H1 (cell line): ENCODE measurements around the gene PXK.

Experiments used
- ATF3 ChIP-seq: IDR thresholded peaks from 2 replicates; pipeline ENCODE4 v1.6.1; 2011; ENCODE audit warnings: low read depth, mild to moderate bottlenecking, low read length; ENCODE audit not compliant: insufficient read depth
- CBX8 ChIP-seq: fragments of 300-800, 300-1000 bp; sonication (generic); IDR thresholded peaks from 2 replicates; pipeline ENCODE4 v1.7.1; 2016; ENCODE audit warnings: low read depth, low read length, borderline replicate concordance
- CHD1 ChIP-seq: IDR thresholded peaks from 2 replicates; pipeline ENCODE4 v1.6.1; 2012; ENCODE audit warnings: low read depth, low read length, improper control_type of control experiment
- CREB1 ChIP-seq: IDR thresholded peaks from 2 replicates; pipeline ENCODE4 v1.6.1; 2012; ENCODE audit warnings: inconsistent platforms
- CTCF ChIP-seq, 3 experiments: IDR thresholded peaks; 1 replicate in 2 of 3; 2 replicates in 1 of 3; pipeline versions ENCODE4 v1.5.1 to v1.6.1; 2011; ENCODE audit warnings: low read length in 3 of 3, mild to moderate bottlenecking in 3 of 3, inconsistent platforms in 2 of 3, low read depth in 1 of 3, moderate library complexity in 1 of 3; ENCODE audit not compliant: insufficient read depth in 1 of 3; ENCODE audit errors: control extremely low read depth in 1 of 3
- EZH2 ChIP-seq: fragments of 200-600 bp; sonication (generic); IDR thresholded peaks from 2 replicates; pipeline ENCODE4 v1.7.1; 2012; ENCODE audit warnings: low read depth, mild to moderate bottlenecking, moderate library complexity, low read length, inconsistent platforms; ENCODE audit not compliant: severe bottlenecking
- POLR2A ChIP-seq, 2 experiments: IDR thresholded peaks; 1 replicate in 1 of 2; 2 replicates in 1 of 2; pipeline ENCODE4 v1.6.1; 2011; ENCODE audit warnings: low read depth in 2 of 2, low read length in 2 of 2, mild to moderate bottlenecking in 2 of 2; ENCODE audit errors: control extremely low read depth in 1 of 2
- RFX5 ChIP-seq: IDR thresholded peaks from 2 replicates; pipeline ENCODE4 v1.6.1; 2011; ENCODE audit warnings: low read depth, low read length, improper control_type of control experiment, borderline replicate concordance
- ZNF274 ChIP-seq: IDR thresholded peaks from 2 replicates; pipeline ENCODE4 v1.7.0; 2012; ENCODE audit warnings: low read length, borderline replicate concordance; ENCODE audit errors: extremely low read depth

- TF ChIP-seq CTCF (IDR thresholded peaks at IDR 0.05; ENCODE audit: control extremely low read depth in 1 of 3, insufficient read depth in 1 of 3, low read depth in 1 of 3, low read length in 3 of 3) (no peak), CBX8 (no peak), ATF3 (no peak), ZNF274 (no peak), CHD1 (no peak), POLR2A (IDR thresholded peaks at IDR 0.05; ENCODE audit: control extremely low read depth in 1 of 2, low read depth in 2 of 2, low read length in 2 of 2) (no peak), EZH2 (no peak), CREB1 (no peak), RFX5 (no peak)
Measured at GRCh38 chr3:58463942-58464271, 131.2 kb downstream of the PXK start.
